Neural crest cell (in vitro differentiated cells): ENCODE measurements around the gene CARMIL1. TPM values are rescaled to one million over a fixed set of nuclear protein-coding genes. Genes with fewer than 3 reads are reported as not detected.

ENCODE experiments used
- DNase-seq: peaks from one replicate; pipeline ENCODE4 v3.0.0; 2021; ENCODE audit warnings: low read depth, mixed read lengths, low spot score
- H3K27ac Mint-ChIP-seq: one replicate; pipeline ENCODE4 v1.8.0; 2021; ENCODE audit warnings: mild to moderate bottlenecking, mixed read lengths; ENCODE audit not compliant: unreplicated experiment
- H3K27me3 Mint-ChIP-seq: 2 replicates; pipeline ENCODE4 v1.8.0; 2021; ENCODE audit warnings: low read depth, mild to moderate bottlenecking, mixed read lengths
- H3K36me3 Mint-ChIP-seq: 2 replicates; pipeline ENCODE4 v1.8.0; 2021; ENCODE audit warnings: low read depth, mild to moderate bottlenecking, mixed read lengths
- H3K4me1 Mint-ChIP-seq: 2 replicates; pipeline ENCODE4 v1.8.0; 2021; ENCODE audit warnings: mixed read lengths
- H3K4me3 Mint-ChIP-seq: one replicate; pipeline ENCODE4 v1.8.0; 2021; ENCODE audit warnings: mild to moderate bottlenecking, mixed read lengths
- H3K9me3 Mint-ChIP-seq: 2 replicates; pipeline ENCODE4 v1.8.0; 2021; ENCODE audit warnings: mixed read lengths
- CTCF ChIP-seq: fragments of 200-600 bp; sonication (generic); conservative IDR thresholded peaks from 2 replicates; pipeline ENCODE4 v1.5.0; 2021; ENCODE audit warnings: antibody characterized with exemption, mild to moderate bottlenecking
- total RNA-seq: library from RNA; stranded (reverse); gene quantifications from 2 replicates; pipeline ENCODE4 v1.2.1, GENCODE V29; 2021

CARMIL1 gene
- total RNA-seq, 1 donor from 2014 or later, result 4.5 TPM

GRCh38 chr6:25413207-25413905, 134.2 kb downstream of the CARMIL1 start:
- DNase-seq, result no peak
- Mint-ChIP-seq H3K9me3 (no peaks in the 10 kb centered on the region), H3K27ac (no peak overlapping the region)

GRCh38 chr6:25414168-25414567, 135.0 kb downstream of the CARMIL1 start:
- Mint-ChIP-seq H3K36me3 (no peaks in the 10 kb centered on the region), H3K4me3 (no peak overlapping the region), H3K27ac (no peak overlapping the region)

More at GRCh38 chr6:25413207-25413905, 134.2 kb downstream of the CARMIL1 start:
- no peaks in the 10 kb centered on the region for H3K4me1 Mint-ChIP-seq
- no peaks in the 10 kb centered on the region for H3K36me3 Mint-ChIP-seq
- no peak for TF ChIP-seq CTCF
- no peak overlapping the region for H3K4me3 Mint-ChIP-seq
- no peaks in the 10 kb centered on the region for H3K27me3 Mint-ChIP-seq

GRCh38 chr6:25414755-25415154, 135.6 kb downstream of the CARMIL1 start:
- H3K4me1 Mint-ChIP-seq, result no peaks in the 10 kb centered on the region
- peaks cover 3% of the 10 kb centered on the region for H3K36me3 Mint-ChIP-seq
- no peak for DNase-seq
- H3K27ac Mint-ChIP-seq, result no peak overlapping the region
- H3K27me3 Mint-ChIP-seq, result no peaks in the 10 kb centered on the region
- H3K9me3 Mint-ChIP-seq, result peaks cover 5% of the 10 kb centered on the region
- TF ChIP-seq CTCF, result no peak
- no peak overlapping the region for H3K4me3 Mint-ChIP-seq

More at GRCh38 chr6:25414168-25414567, 135.0 kb downstream of the CARMIL1 start:
- Mint-ChIP-seq H3K4me1 (no peaks in the 10 kb centered on the region), H3K27me3 (no peaks in the 10 kb centered on the region), H3K9me3 (peaks cover 2% of the 10 kb centered on the region)
- DNase-seq, result no peak
- TF ChIP-seq CTCF, result no peak

GRCh38 chr6:25415274-25415673, 136.1 kb downstream of the CARMIL1 start:
- peaks cover 8% of the 10 kb centered on the region for H3K9me3 Mint-ChIP-seq
- H3K36me3 Mint-ChIP-seq, result peaks cover 5% of the 10 kb centered on the region
- TF ChIP-seq CTCF, result no peak
- no peaks in the 10 kb centered on the region for H3K4me1 Mint-ChIP-seq
- no peak overlapping the region for H3K27ac Mint-ChIP-seq
- H3K4me3 Mint-ChIP-seq, result no peak overlapping the region
- no peaks in the 10 kb centered on the region for H3K27me3 Mint-ChIP-seq
- DNase-seq, result no peak

GRCh38 chr6:25415701-25416100, 136.5 kb downstream of the CARMIL1 start:
- H3K4me1 Mint-ChIP-seq, result no peaks in the 10 kb centered on the region
- no peak for DNase-seq
- no peak overlapping the region for H3K27ac Mint-ChIP-seq
- no peak for TF ChIP-seq CTCF
- peaks cover 5% of the 10 kb centered on the region for H3K36me3 Mint-ChIP-seq
- peaks cover 10% of the 10 kb centered on the region for H3K9me3 Mint-ChIP-seq
- H3K27me3 Mint-ChIP-seq, result no peaks in the 10 kb centered on the region
- H3K4me3 Mint-ChIP-seq, result no peak overlapping the region
